Activated T-helper 2 cell treated with anti-CD3 and anti-CD28 coated beads, Interferon-gamma antibody, Interleukin-2, Interleukin-4, amounts not matched to agents 10 μg/mL and 5 μg/mL and 100 μg/mL, durations not matched to agents 14 hours and 24 hours and 36 hours (primary cell): ENCODE results near the gene PTPRJ. TPM values are rescaled to one million over a fixed set of nuclear protein-coding genes. Genes with fewer than 3 reads are reported as not detected.
A peak's percentile ranks its signal among the peaks of the same experiment; 100 is the strongest.
"Not testable (repeated sequence)": the region's sequence is repeated elsewhere in the genome, so short reads cannot be mapped to it uniquely, and the experiment has no call there.

Experiments used
- DNase-seq: peaks from one replicate; pipeline ENCODE4 v3.0.0; 2021; ENCODE audit warnings: low spot score
- H3K27ac Mint-ChIP-seq: one replicate; pipeline ENCODE4 v1.8.0; 2021; ENCODE audit warnings: mixed read lengths
- H3K27me3 Mint-ChIP-seq: one replicate; pipeline ENCODE4 v1.8.0; 2021; ENCODE audit warnings: low read depth, mixed read lengths
- H3K36me3 Mint-ChIP-seq: one replicate; pipeline ENCODE4 v1.8.0; 2021; ENCODE audit warnings: low read depth, mixed read lengths
- H3K4me1 Mint-ChIP-seq: one replicate; pipeline ENCODE4 v1.8.0; 2021; ENCODE audit warnings: low read depth, mixed read lengths
- H3K4me3 Mint-ChIP-seq: one replicate; pipeline ENCODE4 v1.8.0; 2021; ENCODE audit warnings: low read depth, mild to moderate bottlenecking, moderate library complexity, mixed read lengths
- H3K9me3 Mint-ChIP-seq: one replicate; pipeline ENCODE4 v1.8.0; 2021; ENCODE audit warnings: mixed read lengths
- intact Hi-C: fragments of 100-400 bp; cut with micrococcal nuclease; formaldehyde crosslinking; loops from one replicate; pipeline ENCODE4 v1.15.1; 2023
- total RNA-seq: library from RNA; stranded (reverse); gene quantifications from 2 replicates; pipeline ENCODE4 v1.2.3, GENCODE V29; 2022

PTPRJ gene
- 50.9 and 53.2 TPM in 2 replicates for total RNA-seq

GRCh38 chr11:47980088-47980906 is at the start of gene PTPRJ:
TSS of gene PTPRJ (plus strand) at chr11:47980559. CDS start at chr11:47980913, 354 bp downstream.
- peak within 1 kb of the TSS; percentile 95 for H3K4me3 Mint-ChIP-seq
- H3K36me3 Mint-ChIP-seq = peaks cover 28% of the 10 kb centered on the region
- peak; percentile 59 for DNase-seq
- peaks cover 24% of the 10 kb centered on the region for H3K4me1 Mint-ChIP-seq
- no peaks in the 10 kb centered on the region for H3K9me3 Mint-ChIP-seq
- peak within 1 kb of the TSS; percentile 34 for H3K27ac Mint-ChIP-seq
- H3K27me3 Mint-ChIP-seq = peaks cover 10% of the 10 kb centered on the region
- intact Hi-C loops = loop anchor here (5.0 kb wide), 2 partner anchors 37 to 43 kb away; no protein-coding TSS in a partner anchor

- no peaks in the 10 kb centered on the region for H3K27me3 Mint-ChIP-seq
- intact Hi-C loops = loop anchor here (5.0 to 10.0 kb wide), 2 partner anchors 72 to 125 kb away; no protein-coding TSS in a partner anchor
- peaks cover 20% of the 10 kb centered on the region for H3K4me1 Mint-ChIP-seq
- H3K4me3 Mint-ChIP-seq = no peak overlapping the region
- no peaks in the 10 kb centered on the region for H3K36me3 Mint-ChIP-seq
- H3K27ac Mint-ChIP-seq = no peak overlapping the region
- H3K9me3 Mint-ChIP-seq = no peaks in the 10 kb centered on the region
- DNase-seq = no peak
These were observed 47.8 kb upstream of the PTPRJ start for GRCh38 chr11:47932544-47932943.

GRCh38 chr11:47933797-47934196 is 46.6 kb upstream of the PTPRJ start:
- H3K4me3 Mint-ChIP-seq, H3K27me3 Mint-ChIP-seq, H3K36me3 Mint-ChIP-seq, H3K9me3 Mint-ChIP-seq, DNase-seq, H3K27ac Mint-ChIP-seq: not testable (repeated sequence)
- intact Hi-C loops = loop anchor here (1.0 to 10.0 kb wide), 4 partner anchors 71 to 177 kb away; no protein-coding TSS in a partner anchor
- peaks cover 22% of the 10 kb centered on the region for H3K4me1 Mint-ChIP-seq

- peaks cover 32% of the 10 kb centered on the region for H3K4me1 Mint-ChIP-seq
- H3K36me3 Mint-ChIP-seq = no peaks in the 10 kb centered on the region
- no peaks in the 10 kb centered on the region for H3K9me3 Mint-ChIP-seq
- intact Hi-C loops = loop anchor here (5.0 to 10.0 kb wide), 2 partner anchors 43 to 66 kb away; partner anchors contain the start of gene PTPRJ
- H3K27ac Mint-ChIP-seq = peak overlapping the region; percentile 55
- H3K4me3 Mint-ChIP-seq = no peak overlapping the region
- DNase-seq = no peak
- H3K27me3 Mint-ChIP-seq = no peaks in the 10 kb centered on the region
These were observed 41.4 kb upstream of the PTPRJ start for GRCh38 chr11:47938791-47939560.

GRCh38 chr11:47940904-47941649 is 39.3 kb upstream of the PTPRJ start:
- intact Hi-C loops = no loop called here
- H3K36me3 Mint-ChIP-seq = no peaks in the 10 kb centered on the region

GRCh38 chr11:47941907-47942558 is 38.3 kb upstream of the PTPRJ start:
- no peak for DNase-seq
- Mint-ChIP-seq H3K4me1 (peaks cover 35% of the 10 kb centered on the region), H3K9me3 (no peaks in the 10 kb centered on the region), H3K4me3 (no peak overlapping the region), H3K27me3 (no peaks in the 10 kb centered on the region), H3K36me3 (no peaks in the 10 kb centered on the region), H3K27ac (no peak overlapping the region)
- intact Hi-C loops = no loop called here

More at GRCh38 chr11:47940904-47941649, 39.3 kb upstream of the PTPRJ start:
- Mint-ChIP-seq H3K27ac (no peak overlapping the region), H3K9me3 (no peaks in the 10 kb centered on the region), H3K4me3 (no peak overlapping the region), H3K27me3 (no peaks in the 10 kb centered on the region), H3K4me1 (peaks cover 27% of the 10 kb centered on the region)
- DNase-seq = no peak

- peaks cover 34% of the 10 kb centered on the region for H3K4me1 Mint-ChIP-seq
- H3K4me3 Mint-ChIP-seq = no peak overlapping the region
- intact Hi-C loops = no loop called here
- H3K36me3 Mint-ChIP-seq = no peaks in the 10 kb centered on the region
- DNase-seq = no peak
- no peaks in the 10 kb centered on the region for H3K9me3 Mint-ChIP-seq
- no peak overlapping the region for H3K27ac Mint-ChIP-seq
- H3K27me3 Mint-ChIP-seq = no peaks in the 10 kb centered on the region
These were observed 36.4 kb upstream of the PTPRJ start for GRCh38 chr11:47943721-47944586.

GRCh38 chr11:47944632-47945031 is 35.7 kb upstream of the PTPRJ start:
- no peak for DNase-seq
- Mint-ChIP-seq H3K36me3 (no peaks in the 10 kb centered on the region), H3K4me3 (no peak overlapping the region), H3K9me3 (no peaks in the 10 kb centered on the region), H3K27me3 (no peaks in the 10 kb centered on the region), H3K4me1 (peaks cover 35% of the 10 kb centered on the region), H3K27ac (no peak overlapping the region)
- intact Hi-C loops = no loop called here

- Mint-ChIP-seq H3K4me1 (peaks cover 39% of the 10 kb centered on the region), H3K27me3 (no peaks in the 10 kb centered on the region), H3K4me3 (no peak overlapping the region), H3K36me3 (no peaks in the 10 kb centered on the region), H3K9me3 (no peaks in the 10 kb centered on the region), H3K27ac (peak overlapping the region; percentile 52)
- intact Hi-C loops = no loop called here
- DNase-seq = no peak
These were observed 33.4 kb upstream of the PTPRJ start for GRCh38 chr11:47946682-47947559.

GRCh38 chr11:47948137-47948536 is 32.2 kb upstream of the PTPRJ start:
- no peak overlapping the region for H3K27ac Mint-ChIP-seq

More at GRCh38 chr11:47948137-47948536, 32.2 kb upstream of the PTPRJ start:
- H3K36me3 Mint-ChIP-seq = no peaks in the 10 kb centered on the region
- DNase-seq = no peak
- no peak overlapping the region for H3K4me3 Mint-ChIP-seq
- H3K27me3 Mint-ChIP-seq = no peaks in the 10 kb centered on the region
- H3K4me1 Mint-ChIP-seq = peaks cover 37% of the 10 kb centered on the region
- intact Hi-C loops = no loop called here
- no peaks in the 10 kb centered on the region for H3K9me3 Mint-ChIP-seq
